Measurements from ENCODE around the gene EDIL3. TPM values are rescaled to one million over a fixed set of nuclear protein-coding genes. Genes with fewer than 3 reads are reported as not detected.

Gene EDIL3
- total and polyA plus RNA-seq, 2 of the 13 experiments (the other 11 are each of a cell fraction or from before 2014, with no cell fraction given), result 0.01 TPM; not detected in 1

DNA sequence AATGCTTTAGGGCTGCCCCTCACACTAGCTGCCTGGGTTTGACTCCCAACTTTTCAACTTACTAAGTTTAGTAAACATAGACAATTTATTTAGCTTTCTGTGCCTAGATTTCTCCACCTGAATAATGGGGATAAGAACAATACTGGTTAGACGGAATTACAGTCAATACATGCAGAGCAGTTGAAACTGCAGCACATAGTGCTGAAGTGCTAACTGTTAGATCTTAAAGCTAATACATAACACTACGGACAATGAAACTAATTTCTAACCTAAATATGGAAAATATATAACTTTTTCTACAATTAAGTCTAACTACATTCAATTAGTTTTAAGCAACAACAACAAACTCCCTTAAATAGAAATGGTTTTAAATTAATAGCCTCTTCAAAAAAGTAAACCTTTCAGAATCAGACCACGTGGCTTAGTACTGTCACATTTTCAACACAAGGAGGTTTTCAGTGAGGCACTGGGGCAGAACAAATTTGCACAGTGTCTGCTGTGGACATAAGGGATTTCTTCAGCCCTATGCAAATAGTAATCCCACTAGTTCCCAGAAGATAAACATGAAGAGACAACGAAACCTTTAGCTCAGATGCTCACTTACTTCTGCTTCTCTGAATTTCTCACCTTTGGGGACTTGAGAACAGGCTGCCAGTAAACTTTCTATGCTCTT is 293.4 kb downstream of the EDIL3 start (continued):
- TF ChIP-seq, protein P1, sequence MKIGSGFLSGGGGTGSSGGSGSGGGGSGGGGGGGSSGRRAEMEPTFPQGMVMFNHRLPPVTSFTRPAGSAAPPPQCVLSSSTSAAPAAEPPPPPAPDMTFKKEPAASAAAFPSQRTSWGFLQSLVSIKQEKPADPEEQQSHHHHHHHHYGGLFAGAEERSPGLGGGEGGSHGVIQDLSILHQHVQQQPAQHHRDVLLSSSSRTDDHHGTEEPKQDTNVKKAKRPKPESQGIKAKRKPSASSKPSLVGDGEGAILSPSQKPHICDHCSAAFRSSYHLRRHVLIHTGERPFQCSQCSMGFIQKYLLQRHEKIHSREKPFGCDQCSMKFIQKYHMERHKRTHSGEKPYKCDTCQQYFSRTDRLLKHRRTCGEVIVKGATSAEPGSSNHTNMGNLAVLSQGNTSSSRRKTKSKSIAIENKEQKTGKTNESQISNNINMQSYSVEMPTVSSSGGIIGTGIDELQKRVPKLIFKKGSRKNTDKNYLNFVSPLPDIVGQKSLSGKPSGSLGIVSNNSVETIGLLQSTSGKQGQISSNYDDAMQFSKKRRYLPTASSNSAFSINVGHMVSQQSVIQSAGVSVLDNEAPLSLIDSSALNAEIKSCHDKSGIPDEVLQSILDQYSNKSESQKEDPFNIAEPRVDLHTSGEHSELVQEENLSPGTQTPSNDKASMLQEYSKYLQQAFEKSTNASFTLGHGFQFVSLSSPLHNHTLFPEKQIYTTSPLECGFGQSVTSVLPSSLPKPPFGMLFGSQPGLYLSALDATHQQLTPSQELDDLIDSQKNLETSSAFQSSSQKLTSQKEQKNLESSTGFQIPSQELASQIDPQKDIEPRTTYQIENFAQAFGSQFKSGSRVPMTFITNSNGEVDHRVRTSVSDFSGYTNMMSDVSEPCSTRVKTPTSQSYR (CRISPR knock-in tag; IDR thresholded peaks at IDR 0.05; ENCODE audit: borderline replicate concordance), result peak; percentile 40; the same call in 1 of the 2 replicates
- TF ChIP-seq ZNF878 (CRISPR knock-in tag; IDR thresholded peaks at IDR 0.05) (peak; percentile 69; the same call in 1 of the 2 replicates), KLF11 (CRISPR knock-in tag; IDR thresholded peaks at IDR 0.05) (0 out of 2 replicates have a peak, but pooled peaks have one; percentile 57), FOXA1 (IDR thresholded peaks at IDR 0.05) (peak; percentile 98), FOXA1 (CRISPR knock-in tag; IDR thresholded peaks at IDR 0.05) (peak; percentile 100), ZNF564 (CRISPR knock-in tag; IDR thresholded peaks at IDR 0.05) (0 out of 2 replicates have a peak, but pooled peaks have one; percentile 32), ZNF75D (CRISPR knock-in tag; IDR thresholded peaks at IDR 0.05; ENCODE audit: borderline replicate concordance) (no peak), MIER3 (CRISPR knock-in tag; IDR thresholded peaks at IDR 0.05; ENCODE audit: borderline replicate concordance) (peak; percentile 77; the same call in 1 of the 2 replicates), HOXA3 (CRISPR knock-in tag; IDR thresholded peaks at IDR 0.05) (peak; percentile 30; the same call in 1 of the 2 replicates), ZFP36L1 (CRISPR knock-in tag; IDR thresholded peaks at IDR 0.05) (no peak), ZNF3 (CRISPR knock-in tag; IDR thresholded peaks at IDR 0.05) (0 out of 2 replicates have a peak, but pooled peaks have one; percentile 34), ZSCAN29 (CRISPR knock-in tag; conservative IDR thresholded peaks at IDR 0.05) (no peak), PPARG (CRISPR knock-in tag; conservative IDR thresholded peaks at IDR 0.05) (peak; percentile 79), HCFC1 (IDR thresholded peaks at IDR 0.05; ENCODE audit: low read depth, low read length) (no peak), SIX1 (CRISPR knock-in tag; IDR thresholded peaks at IDR 0.05; ENCODE audit: borderline replicate concordance) (peak; percentile 72; the same call in 1 of the 2 replicates), HHEX (CRISPR knock-in tag; IDR thresholded peaks at IDR 0.05) (peak; percentile 99)
- TF ChIP-seq, protein P2, sequence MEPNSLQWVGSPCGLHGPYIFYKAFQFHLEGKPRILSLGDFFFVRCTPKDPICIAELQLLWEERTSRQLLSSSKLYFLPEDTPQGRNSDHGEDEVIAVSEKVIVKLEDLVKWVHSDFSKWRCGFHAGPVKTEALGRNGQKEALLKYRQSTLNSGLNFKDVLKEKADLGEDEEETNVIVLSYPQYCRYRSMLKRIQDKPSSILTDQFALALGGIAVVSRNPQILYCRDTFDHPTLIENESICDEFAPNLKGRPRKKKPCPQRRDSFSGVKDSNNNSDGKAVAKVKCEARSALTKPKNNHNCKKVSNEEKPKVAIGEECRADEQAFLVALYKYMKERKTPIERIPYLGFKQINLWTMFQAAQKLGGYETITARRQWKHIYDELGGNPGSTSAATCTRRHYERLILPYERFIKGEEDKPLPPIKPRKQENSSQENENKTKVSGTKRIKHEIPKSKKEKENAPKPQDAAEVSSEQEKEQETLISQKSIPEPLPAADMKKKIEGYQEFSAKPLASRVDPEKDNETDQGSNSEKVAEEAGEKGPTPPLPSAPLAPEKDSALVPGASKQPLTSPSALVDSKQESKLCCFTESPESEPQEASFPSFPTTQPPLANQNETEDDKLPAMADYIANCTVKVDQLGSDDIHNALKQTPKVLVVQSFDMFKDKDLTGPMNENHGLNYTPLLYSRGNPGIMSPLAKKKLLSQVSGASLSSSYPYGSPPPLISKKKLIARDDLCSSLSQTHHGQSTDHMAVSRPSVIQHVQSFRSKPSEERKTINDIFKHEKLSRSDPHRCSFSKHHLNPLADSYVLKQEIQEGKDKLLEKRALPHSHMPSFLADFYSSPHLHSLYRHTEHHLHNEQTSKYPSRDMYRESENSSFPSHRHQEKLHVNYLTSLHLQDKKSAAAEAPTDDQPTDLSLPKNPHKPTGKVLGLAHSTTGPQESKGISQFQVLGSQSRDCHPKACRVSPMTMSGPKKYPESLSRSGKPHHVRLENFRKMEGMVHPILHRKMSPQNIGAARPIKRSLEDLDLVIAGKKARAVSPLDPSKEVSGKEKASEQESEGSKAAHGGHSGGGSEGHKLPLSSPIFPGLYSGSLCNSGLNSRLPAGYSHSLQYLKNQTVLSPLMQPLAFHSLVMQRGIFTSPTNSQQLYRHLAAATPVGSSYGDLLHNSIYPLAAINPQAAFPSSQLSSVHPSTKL (CRISPR knock-in tag; IDR thresholded peaks at IDR 0.05), result peak; percentile 99
- TF ChIP-seq, protein P3, sequence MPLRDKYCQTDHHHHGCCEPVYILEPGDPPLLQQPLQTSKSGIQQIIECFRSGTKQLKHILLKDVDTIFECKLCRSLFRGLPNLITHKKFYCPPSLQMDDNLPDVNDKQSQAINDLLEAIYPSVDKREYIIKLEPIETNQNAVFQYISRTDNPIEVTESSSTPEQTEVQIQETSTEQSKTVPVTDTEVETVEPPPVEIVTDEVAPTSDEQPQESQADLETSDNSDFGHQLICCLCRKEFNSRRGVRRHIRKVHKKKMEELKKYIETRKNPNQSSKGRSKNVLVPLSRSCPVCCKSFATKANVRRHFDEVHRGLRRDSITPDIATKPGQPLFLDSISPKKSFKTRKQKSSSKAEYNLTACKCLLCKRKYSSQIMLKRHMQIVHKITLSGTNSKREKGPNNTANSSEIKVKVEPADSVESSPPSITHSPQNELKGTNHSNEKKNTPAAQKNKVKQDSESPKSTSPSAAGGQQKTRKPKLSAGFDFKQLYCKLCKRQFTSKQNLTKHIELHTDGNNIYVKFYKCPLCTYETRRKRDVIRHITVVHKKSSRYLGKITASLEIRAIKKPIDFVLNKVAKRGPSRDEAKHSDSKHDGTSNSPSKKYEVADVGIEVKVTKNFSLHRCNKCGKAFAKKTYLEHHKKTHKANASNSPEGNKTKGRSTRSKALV (CRISPR knock-in tag; IDR thresholded peaks at IDR 0.05), result 0 out of 2 replicates have a peak, but pooled peaks have one; percentile 33
- TF ChIP-seq, protein P4, sequence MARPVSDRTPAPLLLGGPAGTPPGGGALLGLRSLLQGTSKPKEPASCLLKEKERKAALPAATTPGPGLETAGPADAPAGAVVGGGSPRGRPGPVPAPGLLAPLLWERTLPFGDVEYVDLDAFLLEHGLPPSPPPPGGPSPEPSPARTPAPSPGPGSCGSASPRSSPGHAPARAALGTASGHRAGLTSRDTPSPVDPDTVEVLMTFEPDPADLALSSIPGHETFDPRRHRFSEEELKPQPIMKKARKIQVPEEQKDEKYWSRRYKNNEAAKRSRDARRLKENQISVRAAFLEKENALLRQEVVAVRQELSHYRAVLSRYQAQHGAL (CRISPR knock-in tag; IDR thresholded peaks at IDR 0.05; ENCODE audit: not compliant biosample characterization), result no peak
- TF ChIP-seq, protein P5, sequence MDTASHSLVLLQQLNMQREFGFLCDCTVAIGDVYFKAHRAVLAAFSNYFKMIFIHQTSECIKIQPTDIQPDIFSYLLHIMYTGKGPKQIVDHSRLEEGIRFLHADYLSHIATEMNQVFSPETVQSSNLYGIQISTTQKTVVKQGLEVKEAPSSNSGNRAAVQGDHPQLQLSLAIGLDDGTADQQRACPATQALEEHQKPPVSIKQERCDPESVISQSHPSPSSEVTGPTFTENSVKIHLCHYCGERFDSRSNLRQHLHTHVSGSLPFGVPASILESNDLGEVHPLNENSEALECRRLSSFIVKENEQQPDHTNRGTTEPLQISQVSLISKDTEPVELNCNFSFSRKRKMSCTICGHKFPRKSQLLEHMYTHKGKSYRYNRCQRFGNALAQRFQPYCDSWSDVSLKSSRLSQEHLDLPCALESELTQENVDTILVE (CRISPR knock-in tag; IDR thresholded peaks at IDR 0.05), result peak; percentile 82

Measured in HepG2 (cell line).